Measurements from ENCODE around the gene KIF2A. TPM values are rescaled to one million over a fixed set of nuclear protein-coding genes. Genes with fewer than 3 reads are reported as not detected.

Gene KIF2A
- total and polyA plus RNA-seq, 2 of the 13 experiments (the other 11 are each of a cell fraction or from before 2014, with no cell fraction given), result 8.5 to 19.2 TPM

DNA sequence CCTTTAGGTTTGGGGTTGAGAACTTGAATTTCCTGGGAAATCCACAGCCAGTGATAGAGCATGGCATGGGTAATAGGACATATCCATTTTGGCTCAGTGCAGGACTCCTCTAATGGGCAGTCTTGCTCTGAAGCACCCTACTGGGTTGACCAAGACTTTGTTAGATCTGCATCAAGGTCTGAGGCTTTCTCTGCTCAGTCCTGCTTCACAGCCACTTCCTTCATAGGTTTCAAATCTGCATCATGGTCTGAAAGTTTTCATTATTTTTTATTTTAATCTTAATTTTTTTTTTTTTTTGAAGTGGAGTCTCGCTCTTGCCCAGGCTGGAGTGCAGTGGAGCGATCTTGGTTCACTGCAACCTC lies 36.5 kb downstream of the KIF2A start (continued):
- no peak for TF ChIP-seq SKI (IDR thresholded peaks at IDR 0.05; ENCODE audit: partially characterized antibody)
- no peak for TF ChIP-seq ZNF260 (CRISPR knock-in tag; IDR thresholded peaks at IDR 0.05; ENCODE audit: borderline replicate concordance, low read depth)
- TF ChIP-seq FOXO1 (CRISPR knock-in tag; IDR thresholded peaks at IDR 0.05), result no peak

DNA sequence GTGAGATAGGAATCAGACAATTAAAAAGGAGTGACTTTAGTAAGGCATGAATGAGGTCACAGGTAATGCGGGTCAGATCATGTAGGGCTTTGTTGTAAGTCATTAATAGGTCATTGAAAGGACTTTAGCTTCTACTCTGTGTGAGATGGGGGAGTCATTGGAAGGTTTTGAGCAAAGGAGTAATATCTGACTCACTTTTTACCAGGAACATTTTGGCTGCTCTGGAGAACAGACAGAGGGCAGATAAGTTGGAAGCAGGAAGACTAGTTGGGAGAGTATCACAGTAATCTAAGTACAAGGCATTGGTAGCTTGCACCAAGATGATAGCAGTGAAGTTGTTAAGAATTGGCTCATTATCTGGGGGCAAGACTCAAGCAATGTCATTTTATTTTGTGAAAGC lies 37.4 kb downstream of the KIF2A start:
- no peaks in the 10 kb centered on the region for H3K4me1 ChIP-seq (ENCODE audit: insufficient read depth, low read length)
- peaks cover 3% of the 10 kb centered on the region for H3K79me2 ChIP-seq (ENCODE audit: insufficient read depth, low read length)
- ChIA-PET POLR2A (no interaction called here), CTCF (ENCODE audit: low intra/inter-chr PET ratio, low total read pairs) (no interaction called here)
- FAIRE-seq (no peak), DNase-seq (ENCODE audit: low spot score) (no peak), ATAC-seq (no peak)
- no peaks in the 10 kb centered on the region for H3K27me3 ChIP-seq (ENCODE audit: control insufficient read depth in 1 of 2, insufficient read depth in 2 of 2, low read length in 2 of 2)
- H4K20me1 ChIP-seq (ENCODE audit: insufficient read depth, low read length), result no peaks in the 10 kb centered on the region
- H3K4me3 ChIP-seq (replicated peaks in 1 of 3; ENCODE audit: insufficient read depth in 1 of 3, low read depth in 2 of 3, low read length in 3 of 3), result no peak overlapping the region
- H2AFZ ChIP-seq (ENCODE audit: low read length), result no peak overlapping the region
- WGBS (ENCODE audit: low lambda C conversion rate), result 97% methylated on average over 1 of the region's 1 CpG
- no peak overlapping the region for H3K27ac ChIP-seq (ENCODE audit: extremely low read length, insufficient read depth, low read length)
- in situ Hi-C loops (cut with HindIII; ENCODE audit: extremely low pct_ligation_motif_present, low pct_unique_long_range_greater_than_20kb) (no loop called here), intact Hi-C loops (cut with micrococcal nuclease; ENCODE audit: unreplicated experiment) (no loop called here)
- H3K4me2 ChIP-seq (ENCODE audit: low read depth, low read length), result no peak overlapping the region
- H3K36me3 ChIP-seq (replicated peaks in 1 of 2; ENCODE audit: control insufficient read depth in 1 of 2, insufficient read depth in 2 of 2, low read length in 2 of 2), result no peaks in the 10 kb centered on the region; a peak in 1 of 5 replicates
- H3K9ac ChIP-seq (ENCODE audit: insufficient read depth, low read depth, low read length), result no peak overlapping the region
- H3K9me3 ChIP-seq (ENCODE audit: low read length), result no peaks in the 10 kb centered on the region
- BruUV-seq (replicated peaks), result no TSS peak
- TF ChIP-seq, protein P1, sequence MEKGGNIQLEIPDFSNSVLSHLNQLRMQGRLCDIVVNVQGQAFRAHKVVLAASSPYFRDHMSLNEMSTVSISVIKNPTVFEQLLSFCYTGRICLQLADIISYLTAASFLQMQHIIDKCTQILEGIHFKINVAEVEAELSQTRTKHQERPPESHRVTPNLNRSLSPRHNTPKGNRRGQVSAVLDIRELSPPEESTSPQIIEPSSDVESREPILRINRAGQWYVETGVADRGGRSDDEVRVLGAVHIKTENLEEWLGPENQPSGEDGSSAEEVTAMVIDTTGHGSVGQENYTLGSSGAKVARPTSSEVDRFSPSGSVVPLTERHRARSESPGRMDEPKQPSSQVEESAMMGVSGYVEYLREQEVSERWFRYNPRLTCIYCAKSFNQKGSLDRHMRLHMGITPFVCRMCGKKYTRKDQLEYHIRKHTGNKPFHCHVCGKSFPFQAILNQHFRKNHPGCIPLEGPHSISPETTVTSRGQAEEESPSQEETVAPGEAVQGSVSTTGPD (CRISPR knock-in tag; IDR thresholded peaks at IDR 0.05), result no peak
- no peak for TF ChIP-seq ZNF776 (CRISPR knock-in tag; IDR thresholded peaks at IDR 0.05)
- TF ChIP-seq ZNF841 (CRISPR knock-in tag; IDR thresholded peaks at IDR 0.05; ENCODE audit: borderline replicate concordance), result no peak
- TF ChIP-seq KAT2B (IDR thresholded peaks at IDR 0.05; ENCODE audit: borderline replicate concordance, low read depth, low read length), result no peak
- no peak for TF ChIP-seq ZNF773 (CRISPR knock-in tag; IDR thresholded peaks at IDR 0.05; ENCODE audit: borderline replicate concordance)
- no peak for TF ChIP-seq ZNF780A (CRISPR knock-in tag; IDR thresholded peaks at IDR 0.05)
- TF ChIP-seq, protein P2, sequence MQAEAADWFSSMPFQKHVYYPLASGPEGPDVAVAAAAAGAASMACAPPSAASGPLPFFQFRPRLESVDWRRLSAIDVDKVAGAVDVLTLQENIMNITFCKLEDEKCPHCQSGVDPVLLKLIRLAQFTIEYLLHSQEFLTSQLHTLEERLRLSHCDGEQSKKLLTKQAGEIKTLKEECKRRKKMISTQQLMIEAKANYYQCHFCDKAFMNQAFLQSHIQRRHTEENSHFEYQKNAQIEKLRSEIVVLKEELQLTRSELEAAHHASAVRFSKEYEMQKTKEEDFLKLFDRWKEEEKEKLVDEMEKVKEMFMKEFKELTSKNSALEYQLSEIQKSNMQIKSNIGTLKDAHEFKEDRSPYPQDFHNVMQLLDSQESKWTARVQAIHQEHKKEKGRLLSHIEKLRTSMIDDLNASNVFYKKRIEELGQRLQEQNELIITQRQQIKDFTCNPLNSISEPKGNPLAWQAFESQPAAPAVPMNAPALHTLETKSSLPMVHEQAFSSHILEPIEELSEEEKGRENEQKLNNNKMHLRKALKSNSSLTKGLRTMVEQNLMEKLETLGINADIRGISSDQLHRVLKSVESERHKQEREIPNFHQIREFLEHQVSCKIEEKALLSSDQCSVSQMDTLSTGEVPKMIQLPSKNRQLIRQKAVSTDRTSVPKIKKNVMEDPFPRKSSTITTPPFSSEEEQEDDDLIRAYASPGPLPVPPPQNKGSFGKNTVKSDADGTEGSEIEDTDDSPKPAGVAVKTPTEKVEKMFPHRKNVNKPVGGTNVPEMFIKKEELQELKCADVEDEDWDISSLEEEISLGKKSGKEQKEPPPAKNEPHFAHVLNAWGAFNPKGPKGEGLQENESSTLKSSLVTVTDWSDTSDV (CRISPR knock-in tag; IDR thresholded peaks at IDR 0.05), result no peak
- TF ChIP-seq SRY (CRISPR knock-in tag; IDR thresholded peaks at IDR 0.05), result no peak
- no peak for TF ChIP-seq ZNF354B (CRISPR knock-in tag; IDR thresholded peaks at IDR 0.05)
- TF ChIP-seq LCORL (IDR thresholded peaks at IDR 0.05), result no peak
- no peak for TF ChIP-seq LCORL (CRISPR knock-in tag; IDR thresholded peaks at IDR 0.05)
- no peak for TF ChIP-seq U2AF2 (IDR thresholded peaks at IDR 0.05; ENCODE audit: low read depth, low read length)
- TF ChIP-seq, protein P3, sequence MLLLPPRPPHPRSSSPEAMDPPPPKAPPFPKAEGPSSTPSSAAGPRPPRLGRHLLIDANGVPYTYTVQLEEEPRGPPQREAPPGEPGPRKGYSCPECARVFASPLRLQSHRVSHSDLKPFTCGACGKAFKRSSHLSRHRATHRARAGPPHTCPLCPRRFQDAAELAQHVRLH (CRISPR knock-in tag; IDR thresholded peaks at IDR 0.05; ENCODE audit: borderline replicate concordance, low read depth), result no peak
- TF ChIP-seq, protein P4, sequence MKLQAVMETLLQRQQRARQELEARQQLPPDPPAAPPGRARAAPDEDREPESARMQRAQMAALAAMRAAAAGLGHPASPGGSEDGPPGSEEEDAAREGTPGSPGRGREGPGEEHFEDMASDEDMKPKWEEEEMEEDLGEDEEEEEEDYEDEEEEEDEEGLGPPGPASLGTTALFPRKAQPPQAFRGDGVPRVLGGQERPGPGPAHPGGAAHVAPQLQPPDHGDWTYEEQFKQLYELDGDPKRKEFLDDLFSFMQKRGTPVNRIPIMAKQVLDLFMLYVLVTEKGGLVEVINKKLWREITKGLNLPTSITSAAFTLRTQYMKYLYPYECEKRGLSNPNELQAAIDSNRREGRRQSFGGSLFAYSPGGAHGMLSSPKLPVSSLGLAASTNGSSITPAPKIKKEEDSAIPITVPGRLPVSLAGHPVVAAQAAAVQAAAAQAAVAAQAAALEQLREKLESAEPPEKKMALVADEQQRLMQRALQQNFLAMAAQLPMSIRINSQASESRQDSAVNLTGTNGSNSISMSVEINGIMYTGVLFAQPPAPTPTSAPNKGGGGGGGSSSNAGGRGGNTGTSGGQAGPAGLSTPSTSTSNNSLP (IDR thresholded peaks at IDR 0.05; ENCODE audit: low read depth, low read length), result no peak
- TF ChIP-seq, protein P5, sequence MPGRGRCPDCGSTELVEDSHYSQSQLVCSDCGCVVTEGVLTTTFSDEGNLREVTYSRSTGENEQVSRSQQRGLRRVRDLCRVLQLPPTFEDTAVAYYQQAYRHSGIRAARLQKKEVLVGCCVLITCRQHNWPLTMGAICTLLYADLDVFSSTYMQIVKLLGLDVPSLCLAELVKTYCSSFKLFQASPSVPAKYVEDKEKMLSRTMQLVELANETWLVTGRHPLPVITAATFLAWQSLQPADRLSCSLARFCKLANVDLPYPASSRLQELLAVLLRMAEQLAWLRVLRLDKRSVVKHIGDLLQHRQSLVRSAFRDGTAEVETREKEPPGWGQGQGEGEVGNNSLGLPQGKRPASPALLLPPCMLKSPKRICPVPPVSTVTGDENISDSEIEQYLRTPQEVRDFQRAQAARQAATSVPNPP (CRISPR knock-in tag; IDR thresholded peaks at IDR 0.05), result no peak
